HCT116 (cell line): ENCODE measurements around the gene RNF150.

ENCODE experiments used
- CTCF ChIP-seq, 3 experiments: fragments of 200-600 bp in 1 of 3; sonication (generic) in 1 of 3; IDR thresholded peaks in 2 of 3; conservative IDR thresholded peaks in 1 of 3; 2 replicates each; pipeline ENCODE4 v1.5.1; 2012 to 2017; ENCODE audit warnings: low read depth in 2 of 3, low read length in 2 of 3, antibody characterized with exemption in 1 of 3, borderline replicate concordance in 1 of 3, control low read depth in 1 of 3, mild to moderate bottlenecking in 1 of 3, mixed read lengths in 1 of 3, mixed run types in 1 of 3, moderate library complexity in 1 of 3; ENCODE audit not compliant: insufficient read depth in 1 of 3
- EGR1 ChIP-seq: IDR thresholded peaks from 2 replicates; pipeline ENCODE4 v1.6.1; 2012; ENCODE audit warnings: low read depth
- EZH2 ChIP-seq: fragments of 200-600 bp; sonication (generic); IDR thresholded peaks from 2 replicates; pipeline ENCODE4 v1.6.1; 2017; ENCODE audit warnings: antibody characterized with exemption, mixed run types
- EZH2phosphoT487 ChIP-seq: fragments of 200-600 bp; IDR thresholded peaks from 2 replicates; pipeline ENCODE4 v1.6.1; 2018; ENCODE audit warnings: antibody characterized with exemption, borderline replicate concordance
- MAX ChIP-seq: IDR thresholded peaks from 2 replicates; pipeline ENCODE4 v1.6.1; 2012
- POLR2A ChIP-seq: IDR thresholded peaks from 2 replicates; pipeline ENCODE4 v1.7.0; 2011; ENCODE audit warnings: borderline replicate concordance; ENCODE audit not compliant: insufficient read depth, insufficient read length; ENCODE audit errors: extremely low read depth
- POLR2AphosphoS5 ChIP-seq: IDR thresholded peaks from 2 replicates; pipeline ENCODE4 v1.6.1; 2011; ENCODE audit warnings: mild to moderate bottlenecking, low read depth, low read length, moderate library complexity
- RAD21 ChIP-seq: IDR thresholded peaks from 2 replicates; pipeline ENCODE4 v1.6.1; 2012; ENCODE audit warnings: low read depth, mild to moderate bottlenecking
- SIN3A ChIP-seq: IDR thresholded peaks from 2 replicates; pipeline ENCODE4 v1.6.1; 2012; ENCODE audit warnings: low read depth
- SP1 ChIP-seq: IDR thresholded peaks from 2 replicates; pipeline ENCODE4 v1.6.1; 2012; ENCODE audit warnings: low read depth
- SRF ChIP-seq: IDR thresholded peaks from 2 replicates; pipeline ENCODE4 v1.6.1; 2012; ENCODE audit warnings: low read depth
- YY1 ChIP-seq: IDR thresholded peaks from 2 replicates; pipeline ENCODE4 v1.6.1; 2011; ENCODE audit warnings: low read length, low read depth, moderate library complexity, mild to moderate bottlenecking; ENCODE audit not compliant: insufficient replicate concordance; ENCODE audit errors: extremely low read depth

- TF ChIP-seq CTCF (IDR thresholded peaks at IDR 0.05 in 2 of 3, conservative IDR thresholded peaks at IDR 0.05 in 1 of 3; ENCODE audit: borderline replicate concordance in 1 of 3, insufficient read depth in 1 of 3, low read depth in 2 of 3, low read length in 2 of 3) (no peak), POLR2A (no peak), YY1 (no peak), RAD21 (no peak), SIN3A (no peak), SP1 (no peak), EZH2 (no peak), POLR2AphosphoS5 (no peak), EZH2phosphoT487 (no peak), EGR1 (no peak), MAX (no peak), SRF (no peak)
Measured at GRCh38 chr4:140858897-140859296, 274.4 kb downstream of the RNF150 start.
